Measurements from ENCODE around the gene CGB1. TPM values are rescaled to one million over a fixed set of nuclear protein-coding genes. Genes with fewer than 3 reads are reported as not detected.

The CGB1 gene
- total and polyA plus RNA-seq, 4 experiments from 2014 or later, result not detected

GRCh38 chr19:49017041-49017665 lies 19.5 kb downstream of the CGB1 start, which contains the start of gene LHB:
TSS of gene LHB (minus strand) at chr19:49017091. CDS start at chr19:49017081, 10 bp downstream.
- no peaks in the 10 kb centered on the region for H3K27me3 ChIP-seq (ENCODE audit: insufficient read depth, low read length)
- DNase-seq, result no peak
- ChIA-PET CTCF (ENCODE audit: partially characterized antibody) (interaction anchor here (0.6 to 3.0 kb wide), 6 partner anchors 13 to 798 kb away, joined by 3 to 22 read pairs (median 4); partner anchors contain the start of genes GYS1 and RUVBL2), POLR2A (ENCODE audit: partially characterized antibody) (interaction anchor here (1.2 to 3.4 kb wide), 5 partner anchors 17 to 142 kb away, joined by 3 to 33 read pairs (median 7); partner anchors contain the start of genes GYS1, NUCB1 and RUVBL2)
- Mint-ChIP-seq H3K4me1 (peaks cover 15 to 39% (median 25%) of the 10 kb centered on the region in 4 donors), H3K27ac (peak within 1 kb of the TSS in 6 of 7 donors; percentile 13 to 66 (median 37)), H3K9me3 (no peaks in the 10 kb centered on the region), H3K36me3 (peaks cover 4 to 20% of the 10 kb centered on the region in 2 donors), H3K4me3 (peak within 1 kb of the TSS; percentile 79 to 94 (median 89)), H3K27me3 (peaks cover 0 to 3% of the 10 kb centered on the region in 2 donors)
- peaks cover 24% of the 10 kb centered on the region for H3K4me1 ChIP-seq (ENCODE audit: insufficient read depth, low read length)
- intact Hi-C loops (cut with micrococcal nuclease), result no loop called here
- H3K27ac ChIP-seq (ENCODE audit: low read depth, low read length), result peak within 1 kb of the TSS; percentile 23
- H3K4me3 ChIP-seq (ENCODE audit: low read length in 2 of 2), result peak within 1 kb of the TSS in 1 of 2 donors; percentile 73
- no peaks in the 10 kb centered on the region for H3K9me3 ChIP-seq (ENCODE audit: control insufficient read depth in 1 of 2, low read length in 2 of 2)
- H3K36me3 ChIP-seq (ENCODE audit: insufficient read depth, low read length), result peaks cover 4% of the 10 kb centered on the region

- peaks cover 12% of the 10 kb centered on the region for H3K36me3 ChIP-seq (ENCODE audit: insufficient read depth, low read length)
- H3K4me3 ChIP-seq (ENCODE audit: low read length in 2 of 2), result no peak overlapping the region
- H3K9me3 Mint-ChIP-seq, result no peaks in the 10 kb centered on the region
- no peaks in the 10 kb centered on the region for H3K9me3 ChIP-seq (ENCODE audit: control insufficient read depth in 1 of 2, low read length in 2 of 2)
- no peaks in the 10 kb centered on the region for H3K27me3 ChIP-seq (ENCODE audit: insufficient read depth, low read length)
- peaks cover 7 to 24% of the 10 kb centered on the region in 2 donors for H3K36me3 Mint-ChIP-seq
- H3K27ac ChIP-seq (ENCODE audit: low read depth, low read length), result no peak overlapping the region
- DNase-seq, result no peak
- peak overlapping the region in 1 of 7 donors; percentile 66 for H3K27ac Mint-ChIP-seq
- peaks cover 0 to 3% of the 10 kb centered on the region in 2 donors for H3K27me3 Mint-ChIP-seq
- ChIA-PET CTCF (ENCODE audit: partially characterized antibody) (interaction anchor here (0.7 kb wide), 1 partner anchor 19 kb away, joined by 3 read pairs; no protein-coding TSS in a partner anchor), POLR2A (ENCODE audit: partially characterized antibody) (no interaction called here)
- H3K4me1 ChIP-seq (ENCODE audit: insufficient read depth, low read length), result peaks cover 23% of the 10 kb centered on the region
- peak overlapping the region in 2 of 8 donors; percentile 43 to 65 for H3K4me3 Mint-ChIP-seq
- H3K4me1 Mint-ChIP-seq, result peaks cover 13 to 36% (median 21%) of the 10 kb centered on the region in 4 donors
- intact Hi-C loops (cut with micrococcal nuclease), result no loop called here
Measured at GRCh38 chr19:49016067-49016839, 20.4 kb downstream of the CGB1 start.

- DNase-seq, result no peak
- no peaks in the 10 kb centered on the region for H3K9me3 Mint-ChIP-seq
- Histone ChIP-seq H3K27ac (ENCODE audit: low read depth, low read length) (no peak overlapping the region), H3K4me1 (ENCODE audit: insufficient read depth, low read length) (peaks cover 10% of the 10 kb centered on the region), H3K27me3 (ENCODE audit: insufficient read depth, low read length) (no peaks in the 10 kb centered on the region), H3K9me3 (ENCODE audit: control insufficient read depth in 1 of 2, low read length in 2 of 2) (no peaks in the 10 kb centered on the region), H3K36me3 (ENCODE audit: insufficient read depth, low read length) (peaks cover 12% of the 10 kb centered on the region), H3K4me3 (ENCODE audit: low read length in 2 of 2) (no peak overlapping the region)
- intact Hi-C loops (cut with micrococcal nuclease), result no loop called here
- peak overlapping the region in 1 of 7 donors; percentile 13 for H3K27ac Mint-ChIP-seq
- ChIA-PET CTCF (ENCODE audit: partially characterized antibody) (no interaction called here), POLR2A (ENCODE audit: partially characterized antibody) (no interaction called here)
- no peak overlapping the region for H3K4me3 Mint-ChIP-seq
- peaks cover 6 to 22% (median 12%) of the 10 kb centered on the region in 4 donors for H3K4me1 Mint-ChIP-seq
- peaks cover 14 to 31% of the 10 kb centered on the region in 2 donors for H3K36me3 Mint-ChIP-seq
- H3K27me3 Mint-ChIP-seq, result peaks cover 0 to 3% of the 10 kb centered on the region in 2 donors
Measured at GRCh38 chr19:49014870-49015255, 21.8 kb downstream of the CGB1 start.

GRCh38 chr19:49014123-49014869 lies 22.4 kb downstream of the CGB1 start:
- H3K27ac Mint-ChIP-seq, result peak overlapping the region in 3 of 7 donors; percentile 47 to 73 (median 57)

GRCh38 chr19:49011194-49011593 lies 25.5 kb downstream of the CGB1 start:
- H3K4me1 ChIP-seq (ENCODE audit: insufficient read depth, low read length), result no peaks in the 10 kb centered on the region
- H3K9me3 ChIP-seq (ENCODE audit: control insufficient read depth in 1 of 2, low read length in 2 of 2), result no peaks in the 10 kb centered on the region
- Mint-ChIP-seq H3K27ac (no peak overlapping the region), H3K27me3 (no peaks in the 10 kb centered on the region), H3K4me1 (no peaks in the 10 kb centered on the region), H3K36me3 (peaks cover 14 to 43% of the 10 kb centered on the region in 2 donors), H3K9me3 (no peaks in the 10 kb centered on the region), H3K4me3 (no peak overlapping the region)
- no peak overlapping the region for H3K4me3 ChIP-seq (ENCODE audit: low read length in 2 of 2)
- intact Hi-C loops (cut with micrococcal nuclease), result no loop called here
- H3K27ac ChIP-seq (ENCODE audit: low read depth, low read length), result no peak overlapping the region
- ChIA-PET POLR2A (ENCODE audit: partially characterized antibody) (no interaction called here), CTCF (ENCODE audit: partially characterized antibody) (interaction anchor here (3.1 kb wide), 1 partner anchor 18 kb away, joined by 10 read pairs; the partner anchor contains the start of genes GYS1 and RUVBL2)
- no peak for DNase-seq
- H3K36me3 ChIP-seq (ENCODE audit: insufficient read depth, low read length), result peaks cover 19% of the 10 kb centered on the region
- no peaks in the 10 kb centered on the region for H3K27me3 ChIP-seq (ENCODE audit: insufficient read depth, low read length)

More at GRCh38 chr19:49014123-49014869, 22.4 kb downstream of the CGB1 start:
- H3K36me3 Mint-ChIP-seq, result peaks cover 14 to 34% of the 10 kb centered on the region in 2 donors
- ChIA-PET POLR2A (ENCODE audit: partially characterized antibody) (interaction anchor here (0.6 kb wide), 1 partner anchor 11 kb away, joined by 4 read pairs; no protein-coding TSS in a partner anchor), CTCF (ENCODE audit: partially characterized antibody) (interaction anchor here (1.1 to 1.8 kb wide), 3 partner anchors 15 to 21 kb away, joined by 5 to 6 read pairs (median 6); partner anchors contain the start of genes GYS1 and RUVBL2)
- DNase-seq, result no peak
- peaks cover 6 to 17% (median 8%) of the 10 kb centered on the region in 4 donors for H3K4me1 Mint-ChIP-seq
- Histone ChIP-seq H3K4me3 (ENCODE audit: low read length in 2 of 2) (no peak overlapping the region), H3K27ac (ENCODE audit: low read depth, low read length) (no peak overlapping the region), H3K36me3 (ENCODE audit: insufficient read depth, low read length) (peaks cover 12% of the 10 kb centered on the region), H3K9me3 (ENCODE audit: control insufficient read depth in 1 of 2, low read length in 2 of 2) (no peaks in the 10 kb centered on the region), H3K4me1 (ENCODE audit: insufficient read depth, low read length) (peaks cover 10% of the 10 kb centered on the region), H3K27me3 (ENCODE audit: insufficient read depth, low read length) (no peaks in the 10 kb centered on the region)
- intact Hi-C loops (cut with micrococcal nuclease), result no loop called here
- H3K4me3 Mint-ChIP-seq, result no peak overlapping the region
- peaks cover 0 to 3% of the 10 kb centered on the region in 2 donors for H3K27me3 Mint-ChIP-seq
- no peaks in the 10 kb centered on the region for H3K9me3 Mint-ChIP-seq

- CTCF ChIA-PET (ENCODE audit: partially characterized antibody), result interaction anchor here (3.1 to 3.3 kb wide), 2 partner anchors 12 to 17 kb away, joined by 10 to 24 read pairs; partner anchors contain the start of genes GYS1 and RUVBL2
- Mint-ChIP-seq H3K36me3 (peaks cover 14 to 45% of the 10 kb centered on the region in 2 donors), H3K27ac (no peak overlapping the region), H3K4me3 (no peak overlapping the region), H3K4me1 (no peaks in the 10 kb centered on the region), H3K9me3 (no peaks in the 10 kb centered on the region), H3K27me3 (no peaks in the 10 kb centered on the region)
- Histone ChIP-seq H3K27ac (ENCODE audit: low read depth, low read length) (no peak overlapping the region), H3K9me3 (ENCODE audit: control insufficient read depth in 1 of 2, low read length in 2 of 2) (no peaks in the 10 kb centered on the region), H3K4me3 (ENCODE audit: low read length in 2 of 2) (no peak overlapping the region), H3K4me1 (ENCODE audit: insufficient read depth, low read length) (no peaks in the 10 kb centered on the region), H3K27me3 (ENCODE audit: insufficient read depth, low read length) (no peaks in the 10 kb centered on the region), H3K36me3 (ENCODE audit: insufficient read depth, low read length) (peaks cover 19% of the 10 kb centered on the region)
- intact Hi-C loops (cut with micrococcal nuclease), result no loop called here
- POLR2A ChIA-PET (ENCODE audit: partially characterized antibody), result interaction anchor here (0.9 kb wide), 1 partner anchor 8 kb away, joined by 3 read pairs; no protein-coding TSS in a partner anchor
- DNase-seq, result no peak
Measured at GRCh38 chr19:49010453-49010852, 26.2 kb downstream of the CGB1 start.

Data from CD4-positive, alpha-beta memory T cell (primary cell).